HG03066 (cell line): ENCODE results near the gene CDK17.
A peak's percentile ranks its signal among the peaks of the same experiment; 100 is the strongest.
"Not testable (repeated sequence)": the region's sequence is repeated elsewhere in the genome, so short reads cannot be mapped to it uniquely, and the experiment has no call there.

Experiments
- ATAC-seq: cut with Tn5 transposase; IDR thresholded peaks from one replicate; pipeline ENCODE4 v1.9.1; 2021; ENCODE audit warnings: low read depth; ENCODE audit not compliant: unreplicated experiment

The CDK17 gene

DNA sequence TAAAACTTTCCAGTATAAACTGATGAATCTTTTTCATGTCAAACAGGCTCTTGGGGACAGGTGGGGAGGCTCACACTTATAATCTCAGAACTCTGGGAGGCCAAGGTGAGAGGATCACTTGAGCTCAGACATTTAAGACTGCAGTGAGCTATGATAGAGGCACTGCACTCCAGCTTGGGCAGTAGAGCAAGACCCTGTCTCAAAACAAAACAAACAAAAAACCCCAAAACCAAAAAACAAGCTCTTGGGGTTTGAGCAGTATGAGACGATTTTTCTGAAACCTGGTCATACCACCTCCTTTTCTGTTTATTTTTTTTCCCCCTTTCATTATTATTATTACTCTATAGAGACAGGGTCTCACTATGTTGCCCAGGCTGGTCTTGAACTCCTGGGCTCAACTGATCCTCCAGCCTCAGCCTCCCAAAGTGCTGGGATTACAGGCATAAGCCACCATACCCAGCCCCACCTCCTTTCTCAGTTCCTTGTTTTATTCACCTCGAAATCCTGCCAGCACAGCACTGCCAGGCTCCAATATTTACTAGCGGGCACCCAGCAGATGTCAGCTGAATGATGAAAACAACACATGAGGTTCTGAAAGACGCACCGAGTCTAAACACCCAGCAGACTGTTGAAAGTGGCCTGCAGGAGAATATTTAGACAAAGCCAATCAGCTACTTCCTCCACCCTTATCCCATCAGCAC is 19.5 kb upstream of the CDK17 start:
- ATAC-seq = no peak

DNA sequence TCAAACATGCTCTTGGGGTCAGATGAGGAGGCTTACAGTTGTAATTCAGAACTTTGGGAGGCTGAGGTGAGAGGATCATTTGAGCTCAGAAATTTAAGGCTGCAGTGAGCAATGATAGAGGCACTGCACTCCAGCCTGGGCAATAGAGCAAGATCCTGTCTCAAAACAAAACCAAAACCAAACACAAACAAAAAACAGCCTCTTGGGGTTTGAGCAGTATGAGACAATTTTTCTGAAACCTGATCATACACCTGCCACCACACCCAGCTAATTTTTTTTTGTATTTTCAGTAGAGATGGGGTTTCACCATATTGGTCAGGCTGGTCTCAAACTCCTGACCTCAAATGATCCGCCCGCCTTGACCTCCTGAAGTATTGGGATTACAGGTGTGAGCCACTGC is 17.4 kb upstream of the CDK17 start:
- not testable (repeated sequence) for ATAC-seq

DNA sequence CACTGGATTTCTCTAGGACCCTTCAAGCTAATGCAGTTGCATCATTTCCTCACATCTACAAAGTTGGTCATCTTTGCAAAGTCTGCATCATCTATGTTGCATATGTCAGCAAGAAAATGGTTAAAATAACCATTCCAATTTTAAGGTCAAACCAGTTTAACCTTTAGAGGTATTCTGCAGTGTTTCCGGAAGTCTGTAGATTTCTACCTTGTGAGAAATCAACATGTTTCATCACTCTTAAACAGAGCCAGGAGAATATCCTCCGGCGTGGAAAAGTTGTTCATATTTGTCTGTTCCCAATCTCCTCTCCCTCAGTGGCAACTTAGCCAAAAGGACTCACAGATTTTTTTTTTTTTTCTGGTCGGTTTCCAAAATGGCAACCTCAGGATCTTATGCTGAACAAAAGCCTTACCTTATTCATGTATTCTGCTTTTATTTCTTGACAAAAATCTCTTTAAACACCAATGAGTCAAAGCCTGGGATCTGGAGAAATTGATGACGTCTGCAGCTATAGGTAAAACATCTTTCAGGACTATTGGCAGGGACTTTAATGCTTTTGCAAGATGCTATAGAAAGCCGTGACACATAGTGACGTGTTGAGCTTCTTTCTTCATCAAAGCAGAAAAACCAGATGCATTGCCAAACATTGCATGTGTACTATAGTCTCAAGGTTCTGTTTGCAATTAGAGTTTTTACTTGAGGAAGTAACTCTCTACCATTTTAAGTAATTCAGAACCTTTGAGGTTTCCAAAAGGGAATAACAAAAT is 16.0 kb upstream of the CDK17 start:
- no peak for ATAC-seq

DNA sequence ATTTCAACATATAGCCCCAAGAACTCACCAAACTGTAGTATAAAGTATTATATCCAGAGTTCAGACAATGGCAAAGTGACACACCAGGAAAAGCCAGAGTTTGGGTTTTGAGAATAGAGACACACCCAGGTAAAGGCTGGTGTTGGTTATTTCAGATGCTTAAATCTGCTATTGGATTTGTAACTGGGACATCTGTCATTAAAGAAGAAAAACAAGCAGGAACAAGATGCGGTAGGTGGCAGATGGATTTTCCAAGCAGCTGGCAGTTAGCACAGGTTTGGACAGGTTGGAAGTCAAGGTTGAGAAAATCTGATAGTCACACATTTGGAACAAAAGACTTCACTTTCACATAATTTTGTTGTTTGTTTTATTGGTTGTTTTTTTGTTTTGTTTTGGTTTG is 14.4 kb upstream of the CDK17 start:
- no peak for ATAC-seq

DNA sequence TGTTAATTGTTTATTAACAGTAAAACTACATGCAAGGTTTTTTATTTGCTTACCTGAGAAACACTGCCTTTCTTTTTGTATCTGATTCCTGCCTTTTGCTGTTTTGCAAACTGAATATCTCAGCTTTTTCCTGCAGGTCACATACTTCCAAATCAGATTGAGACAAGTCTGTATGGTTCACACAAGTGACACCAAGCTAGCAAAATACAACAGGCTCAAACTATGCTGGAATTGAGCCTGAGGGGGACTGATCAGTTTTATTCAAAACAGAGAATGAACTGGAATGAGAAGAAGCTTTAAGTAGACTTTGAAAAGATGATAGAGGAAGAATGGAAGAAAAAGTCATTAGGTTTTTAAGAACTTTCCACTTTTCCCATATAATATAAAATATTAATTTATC is 12.2 kb upstream of the CDK17 start:
- no peak for ATAC-seq

DNA sequence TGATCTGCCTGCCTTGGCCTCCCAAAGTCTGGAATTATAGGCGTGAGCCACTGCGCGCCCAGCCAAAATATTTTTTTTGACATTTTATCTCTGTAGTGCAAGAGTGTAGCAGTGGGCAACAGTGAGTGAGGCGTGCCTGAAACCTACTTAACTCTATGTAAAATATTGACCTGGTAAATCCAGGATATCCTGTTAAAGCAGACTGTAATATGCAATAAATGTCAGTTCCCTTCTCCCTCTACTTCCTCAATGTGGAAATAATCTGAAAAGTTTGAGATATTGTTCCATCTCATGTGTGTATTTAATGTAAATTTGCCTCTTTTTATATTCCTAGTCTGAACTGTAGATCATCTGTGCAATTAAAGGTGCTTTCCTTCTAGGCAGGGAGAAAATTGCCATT is 9.5 kb upstream of the CDK17 start:
- ATAC-seq = no peak

DNA sequence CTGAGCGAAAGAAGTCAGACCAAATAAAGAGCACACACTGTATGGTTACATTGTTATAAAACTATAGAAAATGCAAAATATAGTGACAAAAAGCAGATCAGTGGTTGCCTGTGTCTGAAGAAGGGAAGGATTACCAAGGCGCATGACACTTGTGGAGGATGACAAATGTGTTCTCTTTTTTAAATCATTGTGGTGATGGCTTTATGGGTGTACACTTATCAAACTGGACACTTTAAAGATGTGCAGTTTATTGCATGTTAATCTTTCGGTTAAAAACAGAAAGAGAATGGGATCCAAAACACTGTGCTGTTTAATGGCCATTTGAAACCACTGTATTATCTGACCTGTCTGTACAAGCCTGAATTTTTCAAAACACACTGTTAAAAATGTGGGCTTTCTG is 8.8 kb upstream of the CDK17 start:
- ATAC-seq = no peak

DNA sequence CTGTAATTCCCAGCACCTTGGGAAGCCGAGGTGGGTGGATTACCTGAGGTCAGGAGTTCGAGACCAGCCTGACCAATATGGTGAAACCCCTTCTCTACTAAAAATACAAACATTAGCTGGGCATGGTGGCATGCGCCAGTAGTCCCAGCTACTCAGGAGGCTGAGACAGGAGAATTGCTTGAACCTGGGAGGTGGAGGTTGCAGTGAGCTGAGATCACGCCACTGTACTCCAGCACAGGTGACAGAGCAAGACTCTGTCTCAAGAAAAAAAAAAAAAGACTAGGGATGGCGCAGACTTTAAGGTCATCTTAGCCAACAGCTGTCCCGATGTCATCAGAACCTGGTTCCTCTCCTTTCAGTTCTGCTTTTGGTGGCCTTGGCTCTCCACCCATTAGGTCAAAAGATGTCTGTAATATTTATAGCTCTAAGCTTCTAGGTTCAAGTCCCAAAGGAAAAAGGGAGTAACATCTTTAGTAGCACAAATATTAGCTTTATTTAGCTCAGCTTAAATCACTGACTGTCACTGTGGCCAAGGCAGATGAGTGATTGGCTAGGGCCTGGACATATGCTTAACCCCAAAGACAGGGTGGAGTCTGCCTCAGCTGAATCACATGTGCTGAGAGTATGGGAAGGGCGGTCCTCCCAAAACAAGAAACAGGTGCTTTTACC is 7.3 kb upstream of the CDK17 start:
- ATAC-seq = peak; percentile 90

DNA sequence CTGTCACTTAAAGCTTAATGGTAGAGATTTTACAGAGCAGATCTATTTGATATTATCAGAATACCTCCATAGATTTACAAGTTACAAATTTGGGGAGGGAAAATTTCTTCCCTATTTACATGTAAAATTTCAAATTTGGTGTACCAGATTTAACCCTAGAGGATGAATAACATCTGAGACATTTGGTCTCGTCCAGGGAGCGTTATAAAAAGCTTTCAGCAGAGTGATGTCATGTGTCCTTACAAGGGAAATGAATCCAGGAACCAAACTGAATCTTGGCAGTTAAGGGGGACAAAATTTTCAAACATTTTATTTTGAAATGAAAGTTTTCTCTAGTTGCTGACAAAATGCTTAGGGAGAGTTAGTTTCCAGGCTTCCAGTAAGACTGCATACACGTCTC is 4.5 kb upstream of the CDK17 start:
- ATAC-seq = no peak

DNA sequence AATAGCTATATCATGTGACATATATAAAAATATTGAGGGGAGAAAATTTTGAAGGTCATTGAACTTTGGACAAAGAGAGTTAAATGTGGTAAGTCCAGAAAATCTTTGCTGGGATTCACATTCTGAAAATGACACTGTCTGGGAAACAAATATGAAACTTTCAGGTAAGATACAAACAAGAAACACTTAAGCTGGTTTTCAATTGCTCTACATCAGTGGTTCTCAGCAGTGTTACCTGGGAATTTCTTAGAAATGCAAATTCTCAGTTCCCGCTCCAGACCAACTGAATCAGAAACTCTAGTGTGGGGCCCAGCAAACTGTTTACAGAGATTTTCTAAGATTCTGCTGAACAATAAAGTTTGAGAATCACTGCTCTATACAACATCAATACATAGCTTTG is 3.6 kb upstream of the CDK17 start:
- no peak for ATAC-seq

DNA sequence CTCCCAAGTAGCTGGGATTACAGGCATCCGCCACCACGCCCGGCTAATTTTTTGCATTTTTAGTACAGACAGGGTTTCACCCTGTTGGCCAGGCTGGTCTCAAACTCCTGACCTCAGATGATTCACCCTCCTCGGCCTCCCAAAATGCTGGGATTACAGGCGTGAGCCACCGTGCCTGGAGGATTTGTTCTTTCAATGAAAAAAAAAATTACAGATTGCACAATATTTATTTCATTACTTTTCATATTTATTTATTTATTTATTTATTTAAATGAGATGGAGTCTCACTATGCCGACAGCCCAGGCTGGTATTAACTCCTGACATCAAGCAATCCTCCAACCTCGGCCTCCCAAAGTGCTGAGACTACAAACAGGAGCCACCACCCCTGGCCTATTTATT is 2.3 kb upstream of the CDK17 start:
- not testable (repeated sequence) for ATAC-seq

DNA sequence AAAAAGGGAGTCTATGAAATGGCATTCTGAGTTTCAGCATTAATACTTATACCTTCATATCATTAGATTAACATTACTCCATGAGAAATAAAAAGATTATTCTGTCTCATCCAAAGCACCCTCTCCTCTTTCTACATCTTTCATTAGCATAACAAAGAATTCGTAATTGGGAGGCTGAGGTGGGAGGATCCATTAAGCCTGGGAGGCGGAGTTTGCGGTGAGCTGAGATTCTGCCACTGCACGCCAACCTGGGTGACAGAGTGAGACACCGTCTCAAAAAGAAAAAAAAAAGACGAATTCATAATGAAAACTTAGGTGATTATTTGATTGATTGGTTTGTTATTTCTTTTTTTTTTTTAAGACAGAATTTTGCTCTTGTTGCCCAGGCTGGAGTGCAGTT is 1.8 kb upstream of the CDK17 start:
- ATAC-seq = no peak

DNA sequence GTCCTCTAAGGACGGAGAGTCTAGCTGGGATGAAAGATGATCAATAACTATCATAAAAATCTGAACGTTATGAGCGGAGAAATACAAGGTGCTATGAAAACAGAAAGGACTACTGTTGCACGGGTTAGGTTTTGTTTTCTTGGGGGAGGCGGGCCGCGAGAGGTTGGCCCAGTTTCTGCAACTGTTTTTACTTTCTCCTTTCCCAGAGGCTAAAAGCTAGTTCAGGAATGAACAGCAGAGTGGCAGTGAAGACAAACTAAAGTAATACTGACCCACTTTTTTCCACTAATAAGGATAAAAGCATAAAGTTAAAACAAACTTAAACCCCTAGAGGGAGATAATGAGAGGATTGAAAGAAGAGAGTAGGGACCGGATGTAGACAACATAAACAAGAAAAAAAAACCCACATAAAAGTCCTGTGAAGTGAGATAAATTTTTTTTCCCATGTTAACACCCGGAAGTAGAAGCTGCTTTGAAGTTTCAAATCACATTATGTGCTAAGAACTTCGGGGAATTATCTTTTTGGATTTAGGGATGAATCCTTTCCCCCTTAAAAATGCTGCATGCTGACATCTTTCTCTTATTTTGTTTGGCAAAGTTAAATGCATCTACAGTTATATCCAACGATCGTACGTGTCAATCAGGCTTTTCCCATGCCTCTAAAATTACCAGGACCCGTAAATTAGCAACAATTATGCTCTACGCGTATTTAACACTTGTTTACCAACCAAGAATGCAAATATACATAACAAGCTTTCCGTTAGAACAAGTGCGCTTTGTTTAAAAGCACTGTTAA is 1.0 kb upstream of the CDK17 start:
- peak; percentile 26 for ATAC-seq

DNA sequence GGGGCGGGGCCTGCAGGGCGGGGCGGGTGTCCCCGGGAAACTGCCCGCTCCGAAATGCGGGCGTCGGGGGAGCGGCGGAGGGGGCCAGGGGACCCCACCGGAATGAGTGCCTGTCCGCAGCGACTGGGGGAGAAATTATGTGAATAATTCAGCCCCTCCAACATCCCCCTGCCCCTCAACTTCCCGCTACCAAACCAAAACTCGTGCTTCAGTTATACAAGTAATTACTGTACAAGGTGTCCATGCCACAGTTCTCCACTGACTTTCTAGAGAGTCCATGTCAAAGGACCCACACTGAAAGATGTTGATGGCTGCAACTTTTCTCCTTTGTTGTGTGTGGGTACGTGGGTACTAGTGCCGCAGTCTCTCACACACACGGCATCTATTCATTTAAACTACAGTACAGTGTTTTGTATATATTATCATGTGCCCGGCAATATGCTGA is 414 bp upstream of the CDK17 start:
- peak; percentile 2 for ATAC-seq

DNA sequence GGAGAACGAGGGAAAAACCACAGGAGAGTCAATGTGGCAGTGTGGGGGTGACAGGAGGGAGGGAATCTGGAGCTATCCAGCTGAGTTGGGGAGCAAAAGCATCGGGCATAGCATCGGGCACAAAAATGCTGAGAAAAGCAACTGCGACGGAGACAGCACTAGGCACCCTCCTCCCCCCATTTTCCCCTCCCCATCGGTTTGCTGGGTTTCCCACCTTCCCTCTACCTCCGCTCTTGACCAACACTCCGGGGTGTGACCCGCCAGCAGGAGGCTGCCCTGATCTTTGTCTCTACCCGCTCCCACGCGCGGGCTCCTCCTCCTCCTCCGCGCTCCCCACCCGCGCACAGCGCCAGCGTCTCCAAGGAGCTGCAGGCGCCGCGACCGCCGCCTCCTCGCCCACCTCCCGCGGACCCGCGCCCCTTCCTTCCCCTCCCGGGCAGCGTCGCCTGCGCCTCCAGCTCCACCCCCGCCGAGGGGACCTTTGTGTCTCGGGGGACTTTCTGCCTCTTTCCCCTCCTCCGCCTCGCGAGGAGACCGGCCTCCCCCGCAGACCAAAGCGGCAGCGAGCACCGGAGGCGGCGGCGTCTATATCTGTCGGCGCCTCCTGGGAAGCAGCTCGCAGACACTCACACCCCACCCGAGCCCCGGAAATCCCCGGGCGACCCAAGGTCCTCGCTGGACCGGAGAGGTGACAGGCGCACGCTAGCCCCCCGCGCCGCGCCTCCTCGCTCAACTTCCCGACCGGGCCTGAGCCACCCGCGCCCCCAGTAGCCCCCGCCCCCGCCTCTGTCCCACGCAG is 920 bp downstream of the CDK17 start:
- peak; percentile 32 for ATAC-seq

DNA sequence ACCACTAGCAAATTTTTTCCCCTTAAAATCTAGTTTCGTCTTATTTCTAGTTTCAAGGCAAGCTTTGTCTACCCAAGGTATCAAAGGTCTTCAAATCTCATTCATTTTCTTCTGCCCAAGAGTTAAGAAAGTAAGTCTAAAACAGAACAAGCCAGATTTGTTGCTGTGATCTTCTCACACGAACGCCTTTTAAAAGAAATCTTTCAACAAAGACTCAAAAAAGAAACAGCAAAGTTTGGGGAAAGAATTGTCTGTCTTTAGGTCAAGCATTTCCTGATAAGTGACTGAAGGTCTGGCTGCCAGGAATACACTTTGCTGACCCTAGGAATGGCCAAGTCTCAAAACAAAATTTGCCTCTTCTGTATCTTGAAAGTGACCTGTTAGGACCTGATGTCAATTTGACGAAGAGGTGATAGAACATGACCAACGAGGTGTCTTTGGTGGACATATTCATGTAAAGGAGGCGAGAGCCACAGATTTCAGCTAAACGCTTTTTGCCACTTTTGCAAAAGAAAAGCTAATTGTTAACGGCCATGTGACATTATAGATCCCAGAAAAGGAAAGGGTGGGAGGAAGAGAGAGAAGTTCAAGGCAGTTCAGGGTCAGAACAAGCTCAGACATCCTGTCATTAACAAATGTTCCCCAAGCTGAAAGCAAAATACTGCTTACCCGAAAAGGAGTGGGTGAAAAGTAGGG is 1.7 kb downstream of the CDK17 start:
- ATAC-seq = no peak

DNA sequence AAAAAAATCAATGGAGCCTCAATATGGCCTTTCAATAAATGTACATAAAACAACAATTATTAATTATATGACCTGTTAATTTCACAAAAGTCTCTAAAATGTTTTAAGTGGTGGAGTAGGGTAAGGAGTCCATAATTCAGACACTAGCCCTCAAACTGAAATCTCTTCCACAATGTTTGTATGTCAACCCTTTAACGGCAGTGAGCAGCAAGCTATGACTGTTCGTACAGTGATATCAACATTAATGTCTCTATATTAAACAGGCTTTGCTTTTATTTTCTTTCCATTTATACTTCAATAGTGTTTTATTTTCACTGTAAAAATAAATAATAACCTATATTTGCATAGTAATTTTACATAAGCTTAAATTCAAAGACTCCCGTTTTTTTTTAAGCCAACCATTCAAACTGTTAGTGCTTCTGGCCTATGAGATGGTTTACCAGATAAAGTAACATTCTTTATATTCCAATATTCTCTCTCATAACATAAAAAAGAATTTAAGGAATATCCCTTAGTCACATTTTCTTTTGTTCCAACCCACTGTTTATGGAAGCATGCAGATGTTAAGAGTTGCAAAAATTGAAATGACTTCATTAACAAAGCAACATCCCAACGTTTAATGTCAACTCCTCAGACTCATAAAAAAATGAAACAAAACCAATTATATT is 2.3 kb downstream of the CDK17 start:
- ATAC-seq = no peak

DNA sequence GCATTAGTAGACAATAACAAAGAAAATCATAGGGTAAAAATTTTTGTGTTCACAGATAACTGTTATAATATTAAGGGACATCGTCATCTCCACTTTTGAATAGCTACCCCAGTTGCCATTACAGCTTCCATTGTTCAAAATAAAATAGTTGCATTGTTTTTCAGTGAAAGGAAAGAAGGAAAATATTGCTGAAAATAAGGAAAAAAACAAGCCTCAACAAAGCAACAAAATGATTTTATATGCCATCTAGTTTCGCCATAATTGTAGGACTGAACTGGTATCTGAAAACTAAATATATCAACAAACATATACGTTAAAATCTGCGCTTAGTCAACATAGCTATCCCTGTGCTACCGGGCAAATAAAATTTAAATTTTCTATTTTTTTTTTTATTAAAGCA is 3.3 kb downstream of the CDK17 start:
- no peak for ATAC-seq

DNA sequence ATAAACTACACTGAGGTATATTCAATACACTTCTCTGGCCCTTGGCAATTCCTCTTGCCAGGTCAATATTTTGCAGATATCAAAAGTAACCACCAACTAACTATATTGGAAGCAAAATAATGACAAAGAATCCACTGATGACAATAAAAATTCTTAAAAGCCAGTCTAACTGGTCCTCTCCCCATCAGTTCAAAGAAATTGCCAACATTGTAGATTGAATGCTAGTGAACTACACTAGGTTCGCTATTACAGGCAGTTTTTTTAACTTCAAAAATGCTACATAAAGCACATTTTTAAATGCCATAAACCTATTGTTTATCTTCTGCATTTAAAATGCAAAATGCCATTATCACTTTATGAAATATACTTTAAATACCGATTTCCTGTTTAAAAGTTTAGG is 4.0 kb downstream of the CDK17 start:
- ATAC-seq = no peak
